Measurements from ENCODE around the gene ITM2B.

DNA sequence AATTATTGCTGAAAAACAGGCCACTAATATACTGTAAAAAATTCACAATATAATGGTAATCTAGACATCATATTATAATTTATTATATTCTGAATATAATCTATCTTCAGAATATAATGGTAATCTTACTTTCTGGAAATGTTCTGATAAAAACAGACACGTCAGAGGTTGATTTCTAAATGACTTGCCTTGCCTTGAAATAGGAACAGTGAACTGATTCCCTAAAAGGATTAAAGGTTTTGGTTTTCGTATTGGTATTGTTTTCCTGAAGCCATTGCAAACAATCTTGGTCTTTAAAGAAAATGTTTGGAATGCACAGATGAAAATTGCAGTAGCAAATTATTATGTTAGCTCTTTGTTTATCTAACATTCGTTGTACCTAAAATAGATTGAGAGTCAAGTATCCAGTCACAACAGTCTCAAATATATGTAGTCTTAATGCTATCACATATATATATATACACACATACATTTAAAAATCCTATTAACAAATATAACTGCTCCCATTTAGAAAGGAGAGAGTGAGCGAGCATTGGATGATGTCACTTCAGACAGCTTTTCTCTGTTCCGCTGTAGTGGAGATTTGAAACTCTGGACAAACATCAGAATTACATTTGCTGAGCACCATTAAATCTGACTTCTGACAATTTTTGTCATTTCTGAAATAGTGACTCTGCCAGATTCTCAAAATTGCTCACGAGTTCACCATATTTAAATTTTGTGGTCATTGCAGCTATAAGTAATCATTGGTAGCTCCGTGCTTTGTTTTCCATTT, 1.7 kb downstream of the ITM2B start:
- TF ChIP-seq POLR2A (IDR thresholded peaks at IDR 0.05; ENCODE audit: low read depth, low read length) (no peak), FOXK2 (IDR thresholded peaks at IDR 0.05) (no peak), TCF12 (IDR thresholded peaks at IDR 0.05; ENCODE audit: low read depth, low read length) (no peak)

Data from GM12878 (cell line).